Trophoblast cell (in vitro differentiated cells and primary cell): ENCODE results near the gene LRMDA.

ENCODE experiments used
- DNase-seq, 2 donors: peaks; one replicate each; pipeline ENCODE4 v3.0.0-alpha.2; 2016
- H2AFZ ChIP-seq: 2 replicates; pipeline ENCODE4 v1.6.1; 2013; ENCODE audit warnings: low read length, moderate library complexity, mild to moderate bottlenecking; ENCODE audit not compliant: insufficient read depth, poor library complexity
- H2AK5ac ChIP-seq: 2 replicates; pipeline ENCODE4 v1.6.1; 2013; ENCODE audit warnings: mild to moderate bottlenecking, low read length
- H2BK120ac ChIP-seq: 2 replicates; pipeline ENCODE4 v1.6.1; 2013; ENCODE audit warnings: low read length, mild to moderate bottlenecking, moderate library complexity; ENCODE audit not compliant: insufficient read depth, poor library complexity
- H2BK12ac ChIP-seq: 2 replicates; pipeline ENCODE4 v1.6.1; 2013; ENCODE audit warnings: mild to moderate bottlenecking, low read length, moderate library complexity
- H2BK5ac ChIP-seq: 2 replicates; pipeline ENCODE4 v1.6.1; 2013; ENCODE audit warnings: low read length, low read depth, moderate library complexity, mild to moderate bottlenecking; ENCODE audit not compliant: poor library complexity
- H3K14ac ChIP-seq: 2 replicates; pipeline ENCODE4 v1.6.1; 2013; ENCODE audit warnings: mild to moderate bottlenecking, low read length
- H3K18ac ChIP-seq: 2 replicates; pipeline ENCODE4 v1.6.1; 2013; ENCODE audit warnings: mild to moderate bottlenecking, low read length
- H3K23ac ChIP-seq: 2 replicates; pipeline ENCODE4 v1.6.1; 2013; ENCODE audit warnings: low read length
- H3K27ac ChIP-seq: 2 replicates; pipeline ENCODE4 v1.5.1; 2013; ENCODE audit warnings: low read depth, mild to moderate bottlenecking, inconsistent platforms, low read length, moderate library complexity
- H3K27me3 ChIP-seq: 2 replicates; pipeline ENCODE4 v1.6.1; 2013; ENCODE audit warnings: inconsistent platforms, mild to moderate bottlenecking, low read length, moderate library complexity; ENCODE audit not compliant: insufficient read depth
- H3K36me3 ChIP-seq, 2 experiments: 1 replicate in 1 of 2; 2 replicates in 1 of 2; pipeline ENCODE4 v1.6.1; 2013; ENCODE audit warnings: low read length in 2 of 2, mild to moderate bottlenecking in 2 of 2, moderate library complexity in 1 of 2; ENCODE audit not compliant: insufficient read depth in 2 of 2, control insufficient read depth in 1 of 2
- H3K4ac ChIP-seq: 2 replicates; pipeline ENCODE4 v1.6.1; 2013; ENCODE audit warnings: low read depth, mild to moderate bottlenecking, low read length, moderate library complexity
- H3K4me1 ChIP-seq, 2 experiments: 1 replicate in 1 of 2; 2 replicates in 1 of 2; pipeline ENCODE4 v1.6.1; 2013; ENCODE audit warnings: low read length in 2 of 2, mild to moderate bottlenecking in 2 of 2, moderate library complexity in 1 of 2; ENCODE audit not compliant: insufficient read depth in 2 of 2, control insufficient read depth in 1 of 2
- H3K4me2 ChIP-seq: 2 replicates; pipeline ENCODE4 v1.6.1; 2013; ENCODE audit warnings: inconsistent platforms, mild to moderate bottlenecking, low read length, moderate library complexity
- H3K4me3 ChIP-seq: 2 replicates; pipeline ENCODE4 v1.5.1; 2013; ENCODE audit warnings: mild to moderate bottlenecking, low read depth, low read length, inconsistent platforms
- H3K79me1 ChIP-seq: one replicate; pipeline ENCODE4 v1.6.1; 2013; ENCODE audit warnings: low read length
- H3K79me2 ChIP-seq: 2 replicates; pipeline ENCODE4 v1.6.1; 2013; ENCODE audit warnings: low read length, mild to moderate bottlenecking; ENCODE audit not compliant: control insufficient read depth, insufficient read depth, poor library complexity
- H3K9ac ChIP-seq: 2 replicates; pipeline ENCODE4 v1.6.1; 2013; ENCODE audit warnings: mild to moderate bottlenecking, low read length
- H3K9me3 ChIP-seq: 2 replicates; pipeline ENCODE4 v1.6.1; 2013; ENCODE audit warnings: low read depth, mild to moderate bottlenecking, control low read depth, inconsistent platforms, low read length; ENCODE audit not compliant: insufficient read depth
- H4K12ac ChIP-seq: 2 replicates; pipeline ENCODE4 v1.6.1; 2013; ENCODE audit warnings: low read depth, mild to moderate bottlenecking, low read length, moderate library complexity
- H4K8ac ChIP-seq: 2 replicates; pipeline ENCODE4 v1.6.1; 2013; ENCODE audit warnings: low read depth, mild to moderate bottlenecking, low read length, moderate library complexity
- H4K91ac ChIP-seq: one replicate; pipeline ENCODE4 v1.6.1; 2013; ENCODE audit warnings: low read depth, mild to moderate bottlenecking, low read length, moderate library complexity
- WGBS: extraction: QIAGEN DNeasy Blood & Tissue Kit; methylation state at CpG from one replicate; pipeline ENCODE4 v1.1.7; 2013; ENCODE audit warnings: missing lambda C conversion rate; ENCODE audit not compliant: insufficient read length, insufficient coverage; ENCODE audit errors: extremely low coverage; 5-methylcytosine and 5-hydroxymethylcytosine counted together

LRMDA gene

DNA sequence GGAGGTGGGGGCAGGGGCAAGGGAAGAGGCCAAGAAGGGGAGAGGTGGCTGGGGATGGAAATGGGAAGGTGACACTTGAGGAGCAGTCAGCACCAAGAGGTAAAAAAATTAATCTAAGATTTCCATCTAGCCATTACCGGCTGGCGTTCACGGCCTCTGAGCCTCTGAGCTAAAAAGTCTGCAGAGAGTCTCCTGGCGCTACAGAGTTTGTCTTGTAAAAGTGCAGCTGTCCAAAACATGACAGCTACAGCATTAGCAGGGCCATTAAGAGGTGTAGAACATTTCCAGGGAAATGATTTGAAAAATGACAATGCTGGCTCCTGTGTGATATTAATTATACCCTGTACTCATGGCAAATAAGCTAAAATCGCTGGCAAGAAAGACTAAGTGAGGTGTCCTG lies 167.6 kb downstream of the LRMDA start:
- no peak overlapping the region for H4K91ac ChIP-seq
- H3K14ac ChIP-seq = no peak overlapping the region
- H2BK12ac ChIP-seq = no peak overlapping the region
- no peaks in the 10 kb centered on the region for H3K27me3 ChIP-seq
- H3K23ac ChIP-seq = no peak overlapping the region
- H2AK5ac ChIP-seq = no peak overlapping the region
- H3K4ac ChIP-seq = no peak overlapping the region
- H3K27ac ChIP-seq = no peak overlapping the region
- no peak overlapping the region for H4K8ac ChIP-seq
- no peak for DNase-seq
- H2BK120ac ChIP-seq = no peak overlapping the region
- no peaks in the 10 kb centered on the region for H3K36me3 ChIP-seq
- no peak overlapping the region for H2AFZ ChIP-seq
- WGBS = no CpG with 5 or more reads among the region's 5 CpGs
- no peak overlapping the region for H3K9ac ChIP-seq
- no peak overlapping the region for H3K18ac ChIP-seq
- H3K79me2 ChIP-seq = no peaks in the 10 kb centered on the region
- no peak overlapping the region for H4K12ac ChIP-seq
- H3K4me2 ChIP-seq = no peak overlapping the region
- no peaks in the 10 kb centered on the region for H3K79me1 ChIP-seq
- H3K4me1 ChIP-seq = peaks cover 0 to 2% of the 10 kb centered on the region in 2 experiments
- H2BK5ac ChIP-seq = no peak overlapping the region
- H3K9me3 ChIP-seq = no peaks in the 10 kb centered on the region
- H3K4me3 ChIP-seq = no peak overlapping the region

DNA sequence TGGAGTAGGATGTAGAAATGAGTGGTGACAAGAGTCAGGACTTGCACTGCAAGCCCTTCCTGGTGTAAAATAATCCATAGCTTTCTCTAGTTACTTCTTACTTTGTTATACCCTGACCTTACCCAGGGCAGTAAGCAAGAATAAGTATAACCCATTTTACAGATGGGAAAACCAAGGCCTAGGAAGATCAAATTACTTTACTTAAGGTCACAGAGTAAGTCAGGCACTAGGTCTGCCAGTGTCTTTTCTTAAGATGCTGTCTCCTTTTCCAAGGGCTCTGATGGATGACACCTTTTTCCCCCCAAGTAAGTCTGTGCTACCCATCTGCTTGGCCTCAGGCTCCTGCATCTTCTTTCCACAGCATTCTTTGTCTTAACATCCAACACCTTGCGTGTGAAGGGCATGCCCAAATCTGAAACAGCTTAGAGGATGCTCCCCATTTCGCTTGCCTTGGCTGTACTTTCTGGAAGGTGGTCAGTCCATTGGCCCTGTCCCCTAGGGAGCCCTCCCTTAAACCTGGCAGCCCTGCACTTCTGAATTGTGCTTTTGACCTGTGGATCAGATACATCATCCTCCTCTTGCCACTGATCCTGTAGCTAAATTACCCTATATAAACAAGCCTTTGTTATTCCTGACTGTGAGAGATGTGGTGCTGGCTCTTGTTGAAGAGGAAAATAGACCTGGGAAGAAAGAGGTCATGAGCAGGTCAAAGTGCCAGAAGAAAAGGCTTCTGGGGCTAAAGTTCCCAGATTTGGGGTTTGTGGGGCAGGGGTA lies 168.6 kb downstream of the LRMDA start:
- H2BK12ac ChIP-seq = no peak overlapping the region
- H3K4me3 ChIP-seq = no peak overlapping the region
- H3K27me3 ChIP-seq = no peaks in the 10 kb centered on the region
- H4K91ac ChIP-seq = no peak overlapping the region
- no peak overlapping the region for H2BK5ac ChIP-seq
- H2BK120ac ChIP-seq = no peak overlapping the region
- no peak overlapping the region for H3K9ac ChIP-seq
- no peak overlapping the region for H3K4me2 ChIP-seq
- no peaks in the 10 kb centered on the region for H3K36me3 ChIP-seq
- H3K14ac ChIP-seq = no peak overlapping the region
- DNase-seq = no peak
- no peaks in the 10 kb centered on the region for H3K79me2 ChIP-seq
- no peak overlapping the region for H4K8ac ChIP-seq
- no peaks in the 10 kb centered on the region for H3K79me1 ChIP-seq
- no CpG with 5 or more reads among the region's 2 CpGs for WGBS
- no peak overlapping the region for H3K23ac ChIP-seq
- H3K27ac ChIP-seq = no peak overlapping the region
- no peak overlapping the region for H4K12ac ChIP-seq
- peaks cover 0 to 2% of the 10 kb centered on the region in 2 experiments for H3K4me1 ChIP-seq
- no peak overlapping the region for H2AK5ac ChIP-seq
- H3K9me3 ChIP-seq = no peaks in the 10 kb centered on the region
- no peak overlapping the region for H3K18ac ChIP-seq
- H3K4ac ChIP-seq = no peak overlapping the region
- H2AFZ ChIP-seq = no peak overlapping the region

DNA sequence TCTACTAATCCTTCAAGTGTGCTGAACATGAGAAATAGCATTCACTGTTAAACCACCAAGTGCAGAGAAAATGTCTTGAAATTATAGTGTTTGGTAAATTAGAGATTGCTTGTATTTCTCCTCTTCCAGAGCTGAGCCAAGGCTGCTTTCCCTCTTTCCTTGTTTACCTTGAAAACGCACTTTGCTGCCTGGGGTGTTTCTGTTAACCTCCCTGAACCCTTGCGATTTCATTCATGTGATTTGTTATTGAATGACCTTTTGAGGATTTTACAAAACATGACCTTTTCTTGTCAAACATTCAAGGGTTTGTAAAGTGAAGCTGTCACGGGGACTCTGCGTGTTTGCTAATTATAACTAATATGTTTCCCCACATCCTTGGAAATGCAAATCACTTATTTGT lies 169.4 kb downstream of the LRMDA start:
- Histone ChIP-seq H3K9me3 (no peaks in the 10 kb centered on the region), H3K4ac (no peak overlapping the region), H3K4me2 (no peak overlapping the region), H3K23ac (no peak overlapping the region), H3K79me2 (no peaks in the 10 kb centered on the region), H2BK120ac (no peak overlapping the region), H4K12ac (no peak overlapping the region), H4K8ac (no peak overlapping the region), H2AFZ (no peak overlapping the region), H3K4me3 (no peak overlapping the region), H3K14ac (no peak overlapping the region), H3K27ac (no peak overlapping the region), H3K79me1 (no peaks in the 10 kb centered on the region), H3K27me3 (no peaks in the 10 kb centered on the region), H2AK5ac (no peak overlapping the region), H3K36me3 (no peaks in the 10 kb centered on the region), H3K4me1 (peaks cover 0 to 2% of the 10 kb centered on the region in 2 experiments), H2BK12ac (no peak overlapping the region), H4K91ac (no peak overlapping the region), H2BK5ac (no peak overlapping the region), H3K18ac (no peak overlapping the region), H3K9ac (no peak overlapping the region)
- WGBS = no CpG with 5 or more reads among the region's 4 CpGs
- no peak for DNase-seq

DNA sequence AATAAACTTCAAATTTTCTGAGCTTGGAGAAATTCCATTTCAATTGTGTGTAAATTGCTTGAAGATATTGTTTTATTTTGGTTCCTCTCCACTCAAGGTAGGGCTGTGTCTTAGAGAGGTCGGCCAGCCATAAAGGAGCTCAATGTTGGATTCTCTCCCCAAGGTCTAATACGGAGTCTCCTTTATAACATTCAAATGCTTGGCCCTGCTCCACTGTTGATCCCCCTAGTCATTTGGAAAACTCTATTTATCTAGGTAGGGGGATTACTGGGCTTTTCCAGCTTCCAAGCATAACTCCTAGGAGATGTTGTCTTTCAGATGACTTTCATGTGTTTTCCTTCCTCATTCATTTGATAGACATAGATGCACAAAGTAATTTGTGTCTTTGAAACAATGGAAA lies 170.9 kb downstream of the LRMDA start:
- Histone ChIP-seq H2BK5ac (no peak overlapping the region), H2BK12ac (no peak overlapping the region), H3K4me3 (no peak overlapping the region), H3K36me3 (no peaks in the 10 kb centered on the region), H3K79me2 (no peaks in the 10 kb centered on the region), H3K14ac (no peak overlapping the region), H4K91ac (no peak overlapping the region), H3K4ac (no peak overlapping the region), H3K18ac (no peak overlapping the region), H2AK5ac (no peak overlapping the region), H4K8ac (no peak overlapping the region), H3K27me3 (no peaks in the 10 kb centered on the region), H3K27ac (no peak overlapping the region), H3K9ac (no peak overlapping the region), H3K23ac (no peak overlapping the region), H3K4me2 (no peak overlapping the region), H2BK120ac (no peak overlapping the region), H2AFZ (no peak overlapping the region), H3K79me1 (no peaks in the 10 kb centered on the region), H3K4me1 (peaks cover 0 to 2% of the 10 kb centered on the region in 2 experiments), H4K12ac (no peak overlapping the region), H3K9me3 (no peaks in the 10 kb centered on the region)
- no CpG with 5 or more reads among the region's 2 CpGs for WGBS
- no peak for DNase-seq
